ENCODE results near the gene PABPC1L.

- TF ChIP-seq, protein P1, sequence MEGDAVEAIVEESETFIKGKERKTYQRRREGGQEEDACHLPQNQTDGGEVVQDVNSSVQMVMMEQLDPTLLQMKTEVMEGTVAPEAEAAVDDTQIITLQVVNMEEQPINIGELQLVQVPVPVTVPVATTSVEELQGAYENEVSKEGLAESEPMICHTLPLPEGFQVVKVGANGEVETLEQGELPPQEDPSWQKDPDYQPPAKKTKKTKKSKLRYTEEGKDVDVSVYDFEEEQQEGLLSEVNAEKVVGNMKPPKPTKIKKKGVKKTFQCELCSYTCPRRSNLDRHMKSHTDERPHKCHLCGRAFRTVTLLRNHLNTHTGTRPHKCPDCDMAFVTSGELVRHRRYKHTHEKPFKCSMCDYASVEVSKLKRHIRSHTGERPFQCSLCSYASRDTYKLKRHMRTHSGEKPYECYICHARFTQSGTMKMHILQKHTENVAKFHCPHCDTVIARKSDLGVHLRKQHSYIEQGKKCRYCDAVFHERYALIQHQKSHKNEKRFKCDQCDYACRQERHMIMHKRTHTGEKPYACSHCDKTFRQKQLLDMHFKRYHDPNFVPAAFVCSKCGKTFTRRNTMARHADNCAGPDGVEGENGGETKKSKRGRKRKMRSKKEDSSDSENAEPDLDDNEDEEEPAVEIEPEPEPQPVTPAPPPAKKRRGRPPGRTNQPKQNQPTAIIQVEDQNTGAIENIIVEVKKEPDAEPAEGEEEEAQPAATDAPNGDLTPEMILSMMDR (IDR thresholded peaks at IDR 0.05): no peak
- TF ChIP-seq POLR2A (IDR thresholded peaks at IDR 0.05): no peak
Measured at GRCh38 chr20:44917399-44917798, 7.5 kb downstream of the PABPC1L start.
